H9 (cell line): Measurements from ENCODE around the gene CYTH3. TPM values are rescaled to one million over a fixed set of nuclear protein-coding genes. Genes with fewer than 3 reads are reported as not detected.

Source experiments
- DNase-seq: peaks from one replicate; pipeline ENCODE4 v3.0.0-alpha.2; 2017
- H2AFZ ChIP-seq: one replicate; pipeline ENCODE4 v1.6.1; 2013; ENCODE audit warnings: mild to moderate bottlenecking, low read length, control low read depth, moderate library complexity
- H2AK5ac ChIP-seq: 2 replicates; pipeline ENCODE4 v1.6.1; 2013; ENCODE audit warnings: low read length, control low read depth, mixed read lengths; ENCODE audit not compliant: insufficient read length
- H2BK120ac ChIP-seq: one replicate; pipeline ENCODE4 v1.6.1; 2013; ENCODE audit warnings: low read depth, mild to moderate bottlenecking, low read length, control low read depth, inconsistent platforms; ENCODE audit not compliant: poor library complexity, severe bottlenecking
- H2BK12ac ChIP-seq: 2 replicates; pipeline ENCODE4 v1.6.1; 2013; ENCODE audit warnings: low read length, control low read depth, mixed read lengths, low read depth; ENCODE audit not compliant: insufficient read length
- H2BK15ac ChIP-seq: 2 replicates; pipeline ENCODE4 v1.6.1; 2013; ENCODE audit warnings: low read depth, low read length, control low read depth
- H2BK20ac ChIP-seq: one replicate; pipeline ENCODE4 v1.6.1; 2013; ENCODE audit warnings: low read depth, mild to moderate bottlenecking, low read length, control low read depth, inconsistent platforms; ENCODE audit not compliant: poor library complexity, severe bottlenecking
- H2BK5ac ChIP-seq: 2 replicates; pipeline ENCODE4 v1.6.1; 2013; ENCODE audit warnings: low read length, control low read depth, mixed read lengths; ENCODE audit not compliant: insufficient read length
- H3K14ac ChIP-seq: 2 replicates; pipeline ENCODE4 v1.6.1; 2013; ENCODE audit warnings: low read length, control low read depth; ENCODE audit not compliant: insufficient read depth
- H3K18ac ChIP-seq: 2 replicates; pipeline ENCODE4 v1.6.1; 2013; ENCODE audit warnings: low read depth, mild to moderate bottlenecking, mixed read lengths, low read length, control low read depth; ENCODE audit not compliant: insufficient read length
- H3K23ac ChIP-seq: 2 replicates; pipeline ENCODE4 v1.6.1; 2013; ENCODE audit warnings: low read length, control low read depth, mixed read lengths, low read depth; ENCODE audit not compliant: insufficient read length
- H3K23me2 ChIP-seq: 2 replicates; pipeline ENCODE4 v1.6.1; 2013; ENCODE audit warnings: low read depth, mild to moderate bottlenecking, mixed read lengths, low read length, control low read depth; ENCODE audit not compliant: insufficient read length, poor library complexity, severe bottlenecking
- H3K27ac ChIP-seq: 2 replicates; pipeline ENCODE4 v1.5.1; 2013; ENCODE audit warnings: low read length, control low read depth, mixed read lengths, low read depth; ENCODE audit not compliant: insufficient read length
- H3K27me3 ChIP-seq: 2 replicates; pipeline ENCODE4 v1.6.1; 2013; ENCODE audit warnings: low read length, control low read depth, inconsistent platforms; ENCODE audit not compliant: insufficient read depth
- H3K4ac ChIP-seq: 2 replicates; pipeline ENCODE4 v1.6.1; 2013; ENCODE audit warnings: low read depth, mild to moderate bottlenecking, control low read depth, inconsistent platforms, low read length, moderate library complexity
- H3K4me1 ChIP-seq: 2 replicates; pipeline ENCODE4 v1.6.1; 2013; ENCODE audit warnings: low read length, control low read depth, inconsistent platforms; ENCODE audit not compliant: insufficient read depth
- H3K4me2 ChIP-seq: 2 replicates; pipeline ENCODE4 v1.6.1; 2013; ENCODE audit warnings: low read length, control low read depth, mixed read lengths; ENCODE audit not compliant: insufficient read length, insufficient read depth
- H3K56ac ChIP-seq: 2 replicates; pipeline ENCODE4 v1.6.1; 2013; ENCODE audit warnings: low read depth, mild to moderate bottlenecking, mixed read lengths, low read length, control low read depth; ENCODE audit not compliant: insufficient read length
- H3K79me1 ChIP-seq: 2 replicates; pipeline ENCODE4 v1.6.1; 2013; ENCODE audit warnings: low read depth, mild to moderate bottlenecking, moderate library complexity, low read length, control low read depth, inconsistent platforms; ENCODE audit not compliant: insufficient read depth, poor library complexity, severe bottlenecking
- H3K79me2 ChIP-seq: 2 replicates; pipeline ENCODE4 v1.6.1; 2013; ENCODE audit warnings: low read length, control low read depth, inconsistent platforms; ENCODE audit not compliant: insufficient read depth
- H3K9ac ChIP-seq: 2 replicates; pipeline ENCODE4 v1.6.1; 2013; ENCODE audit warnings: low read length, control low read depth, mixed read lengths; ENCODE audit not compliant: insufficient read length; ENCODE audit errors: extremely low read depth
- H3K9me3 ChIP-seq: one replicate; pipeline ENCODE4 v1.6.1; 2013; ENCODE audit warnings: low read depth, low read length, inconsistent platforms; ENCODE audit not compliant: control insufficient read depth
- H3T11ph ChIP-seq: one replicate; pipeline ENCODE4 v1.6.1; 2013; ENCODE audit warnings: mild to moderate bottlenecking, low read length, control low read depth, inconsistent platforms
- H4K20me1 ChIP-seq: one replicate; pipeline ENCODE4 v1.6.1; 2013; ENCODE audit not compliant: control insufficient read depth, insufficient read length, insufficient read depth
- H4K5ac ChIP-seq: 2 replicates; pipeline ENCODE4 v1.6.1; 2013; ENCODE audit warnings: low read depth, mild to moderate bottlenecking, mixed read lengths, low read length, control low read depth; ENCODE audit not compliant: insufficient read length
- H4K8ac ChIP-seq: replicated peaks from 2 replicates; pipeline ENCODE4 v1.6.1; 2013; ENCODE audit warnings: low read length, control low read depth, mixed read lengths, low read depth; ENCODE audit not compliant: insufficient read length
- H4K91ac ChIP-seq: 2 replicates; pipeline ENCODE4 v1.6.1; 2013; ENCODE audit warnings: low read depth, mild to moderate bottlenecking, moderate library complexity, mixed read lengths, low read length, control low read depth; ENCODE audit not compliant: insufficient read length
- H3K27ac Mint-ChIP-seq, 3 experiments: 2 replicates in 2 of 3; 3 replicates in 1 of 3; pipeline ENCODE4 v1.8.0; 2020 to 2021; ENCODE audit warnings: mixed read lengths in 3 of 3, mild to moderate bottlenecking in 1 of 3, moderate library complexity in 1 of 3
- H3K27me3 Mint-ChIP-seq: 2 replicates; pipeline ENCODE4 v1.8.0; 2021; ENCODE audit warnings: low read depth, mild to moderate bottlenecking, moderate library complexity, mixed read lengths
- H3K36me3 Mint-ChIP-seq, 3 experiments: 2 replicates in 2 of 3; 3 replicates in 1 of 3; pipeline ENCODE4 v1.8.0; 2020 to 2021; ENCODE audit warnings: low read depth in 3 of 3, mixed read lengths in 3 of 3; ENCODE audit not compliant: insufficient read depth in 1 of 3
- H3K4me1 Mint-ChIP-seq, 2 experiments: 2 replicates each; pipeline ENCODE4 v1.8.0; 2020; ENCODE audit warnings: mixed read lengths in 2 of 2
- H3K4me3 Mint-ChIP-seq, 2 experiments: 2 replicates in 1 of 2; 3 replicates in 1 of 2; pipeline ENCODE4 v1.8.0; 2020 to 2021; ENCODE audit warnings: mild to moderate bottlenecking in 2 of 2, mixed read lengths in 2 of 2, moderate library complexity in 1 of 2
- H3K9me3 Mint-ChIP-seq, 2 experiments: 2 replicates in 1 of 2; 3 replicates in 1 of 2; pipeline ENCODE4 v1.8.0; 2020; ENCODE audit warnings: mild to moderate bottlenecking in 2 of 2, mixed read lengths in 2 of 2, moderate library complexity in 1 of 2
- CTCF ChIP-seq: fragments of 200-600 bp; sonication (generic); conservative IDR thresholded peaks from 3 replicates; pipeline ENCODE4 v1.8.0; 2021; ENCODE audit warnings: antibody characterized with exemption, mild to moderate bottlenecking
- WGBS: extraction: QIAGEN DNeasy Blood & Tissue Kit; methylation state at CpG from one replicate; pipeline ENCODE4 v1.1.7; 2013; ENCODE audit warnings: missing lambda C conversion rate, low lambda C conversion rate, mixed read lengths; ENCODE audit not compliant: insufficient read length; ENCODE audit errors: extremely low coverage; 5-methylcytosine and 5-hydroxymethylcytosine counted together
- total RNA-seq: library from RNA; stranded (reverse); gene quantifications from 2 replicates; pipeline ENCODE4 v1.2.1, GENCODE V29; 2021

Gene CYTH3
- total RNA-seq, 1 experiment from 2014 or later = 12.3 TPM

GRCh38 chr7:6235029-6235871 is 37.2 kb downstream of the CYTH3 start:
- H3K4me2 ChIP-seq = no peak overlapping the region
- peak overlapping the region in 1 of 3 experiments; percentile 45; a peak in 2 of 7 replicates for H3K27ac Mint-ChIP-seq
- no peak overlapping the region for H3K27ac ChIP-seq
- H3K23me2 ChIP-seq = no peaks in the 10 kb centered on the region
- H3K9me3 Mint-ChIP-seq = no peaks in the 10 kb centered on the region
- H2BK20ac ChIP-seq = no peak overlapping the region
- H2AK5ac ChIP-seq = no peak overlapping the region
- no peak overlapping the region for H4K8ac ChIP-seq
- H3K9ac ChIP-seq = no peak overlapping the region
- peaks cover 18 to 21% of the 10 kb centered on the region in 2 experiments for H3K4me1 Mint-ChIP-seq
- H3K4me1 ChIP-seq = no peaks in the 10 kb centered on the region
- H3K79me1 ChIP-seq = no peaks in the 10 kb centered on the region
- no peaks in the 10 kb centered on the region for H3K9me3 ChIP-seq
- H2AFZ ChIP-seq = no peak overlapping the region
- TF ChIP-seq CTCF = no peak
- no peak overlapping the region for H3K4ac ChIP-seq
- no peak overlapping the region for H2BK15ac ChIP-seq
- no peak overlapping the region for H3K4me3 Mint-ChIP-seq
- no peak overlapping the region for H4K5ac ChIP-seq
- H2BK12ac ChIP-seq = no peak overlapping the region
- DNase-seq = no peak
- no peaks in the 10 kb centered on the region for H4K20me1 ChIP-seq
- no peaks in the 10 kb centered on the region for H3K36me3 Mint-ChIP-seq
- H3K27me3 Mint-ChIP-seq = no peaks in the 10 kb centered on the region
- H2BK120ac ChIP-seq = no peak overlapping the region
- H3K23ac ChIP-seq = no peak overlapping the region
- H3K56ac ChIP-seq = no peak overlapping the region
- no peak overlapping the region for H2BK5ac ChIP-seq
- H3T11ph ChIP-seq = no peak overlapping the region
- H3K14ac ChIP-seq = no peak overlapping the region
- H4K91ac ChIP-seq = no peak overlapping the region
- H3K18ac ChIP-seq = no peak overlapping the region
- no peaks in the 10 kb centered on the region for H3K27me3 ChIP-seq
- no CpG with 5 or more reads among the region's 16 CpGs for WGBS
- H3K79me2 ChIP-seq = no peaks in the 10 kb centered on the region
